Keratinocyte (primary cell): ENCODE data around the gene SCFD2. TPM values are rescaled to one million over a fixed set of nuclear protein-coding genes. Genes with fewer than 3 reads are reported as not detected.
A peak's percentile ranks its signal among the peaks of the same experiment; 100 is the strongest.

ENCODE experiments used
- DNase-seq: peaks from one replicate; pipeline ENCODE4 v3.0.0-alpha.2; 2011; ENCODE audit warnings: low read depth, missing footprints, low spot score
- FAIRE-seq: peaks from 2 replicates; lab custom pipeline; 2011; peaks lifted over from hg19 to GRCh38; lab: Jason Lieb, UNC
- H2AFZ ChIP-seq: 2 replicates; pipeline ENCODE4 v1.6.0; 2012; ENCODE audit warnings: low read length, control low read depth, inconsistent platforms; ENCODE audit not compliant: control insufficient read depth
- H3K27ac ChIP-seq: 2 replicates; pipeline ENCODE4 v1.5.1; 2011; ENCODE audit warnings: low read length; ENCODE audit not compliant: control insufficient read depth, insufficient read depth
- H3K27me3 ChIP-seq: 3 replicates; pipeline ENCODE4 v1.6.0; 2011; ENCODE audit warnings: low read length; ENCODE audit not compliant: control insufficient read depth, insufficient read depth; ENCODE audit errors: extremely low read depth
- H3K36me3 ChIP-seq, 2 experiments: 2 replicates in 1 of 2; 3 replicates in 1 of 2; pipeline ENCODE4 v1.5.1; 2011; ENCODE audit warnings: low read length in 2 of 2, mild to moderate bottlenecking in 1 of 2; ENCODE audit not compliant: control insufficient read depth in 2 of 2, insufficient read depth in 2 of 2; ENCODE audit errors: extremely low read depth in 1 of 2
- H3K4me1 ChIP-seq: 3 replicates; pipeline ENCODE4 v1.5.1; 2011; ENCODE audit warnings: low read length; ENCODE audit not compliant: control insufficient read depth, insufficient read depth; ENCODE audit errors: extremely low read depth
- H3K4me2 ChIP-seq: 3 replicates; pipeline ENCODE4 v1.6.0; 2011; ENCODE audit warnings: low read depth, low read length; ENCODE audit not compliant: control insufficient read depth, insufficient read depth; ENCODE audit errors: extremely low read depth
- H3K4me3 ChIP-seq, 3 experiments: fragments of 200-600 bp in 1 of 3; sonication (generic) in 1 of 3; 2 replicates in 2 of 3; 3 replicates in 1 of 3; pipeline ENCODE4 v1.5.1; 2011 to 2016; ENCODE audit warnings: low read length in 3 of 3, mild to moderate bottlenecking in 3 of 3, control low read depth in 2 of 3, inconsistent platforms in 1 of 3, low read depth in 1 of 3, mixed read lengths in 1 of 3, mixed run types in 1 of 3, moderate library complexity in 1 of 3; ENCODE audit not compliant: control insufficient read depth in 2 of 3, insufficient read depth in 2 of 3; ENCODE audit errors: extremely low read depth in 1 of 3
- H3K79me2 ChIP-seq: 2 replicates; pipeline ENCODE4 v1.6.0; 2012; ENCODE audit warnings: low read length; ENCODE audit not compliant: control insufficient read depth, insufficient read depth
- H3K9ac ChIP-seq: 3 replicates; pipeline ENCODE4 v1.6.0; 2011; ENCODE audit warnings: low read length; ENCODE audit not compliant: control insufficient read depth, insufficient read depth; ENCODE audit errors: extremely low read depth
- H3K9me1 ChIP-seq: 3 replicates; pipeline ENCODE4 v1.6.0; 2011; ENCODE audit warnings: low read length; ENCODE audit not compliant: control insufficient read depth, insufficient read depth; ENCODE audit errors: extremely low read depth
- H3K9me3 ChIP-seq: 2 replicates; pipeline ENCODE4 v1.5.1; 2012; ENCODE audit warnings: low read depth, low read length; ENCODE audit not compliant: control insufficient read depth
- H4K20me1 ChIP-seq: 3 replicates; pipeline ENCODE4 v1.6.0; 2011; ENCODE audit warnings: low read length; ENCODE audit not compliant: control insufficient read depth, insufficient read depth; ENCODE audit errors: extremely low read depth
- EZH2 ChIP-seq: IDR thresholded peaks from one replicate; pipeline ENCODE4 v1.6.1; 2012; ENCODE audit warnings: inconsistent platforms, mild to moderate bottlenecking, low read length, moderate library complexity
- dilution Hi-C: fragments of 300-500 bp; cut with MboI; formaldehyde crosslinking; loops from one replicate; pipeline ENCODE4 v1.7.0; 2020; ENCODE audit warnings: low sequenced_read_pairs; ENCODE audit not compliant: extremely low pct_ligation_motif_present
- polyA plus RNA-seq, 5 experiments: library from polyadenylated mRNA; depleted of rRNA in 3 of 5; stranded (reverse) in 3 of 5; stranded (forward) in 1 of 5; unstranded in 1 of 5; fragments of >200 nt; gene quantifications; 1 replicate in 1 of 5; 2 replicates in 3 of 5; 3 replicates in 1 of 5; pipeline versions ENCODE4 v1.2.1 to v1.2.3, GENCODE V29; 2011 to 2012; ENCODE audit warnings: missing spikeins in 2 of 5, low read depth in 1 of 5, low replicate concordance in 1 of 5
- TF ChIP-seq, protein P1 (sequence below), 3 experiments: IDR thresholded peaks in 1 of 3; conservative IDR thresholded peaks in 1 of 3; optimal IDR thresholded peaks in 1 of 3; 2 replicates in 2 of 3; 3 replicates in 1 of 3; pipeline versions ENCODE3 to v1.5.1; 2011; ENCODE audit warnings: low read length in 3 of 3, mild to moderate bottlenecking in 3 of 3, moderate library complexity in 2 of 3, control low read depth in 1 of 3, inconsistent platforms in 1 of 3; ENCODE audit not compliant: insufficient read depth in 2 of 3; ENCODE audit errors: extremely low read depth in 1 of 3

The SCFD2 gene
- polyA plus RNA-seq, 1 donor (not counting 4 experiments of a cell fraction or from before 2014, with no cell fraction given) = 13.9 TPM

DNA sequence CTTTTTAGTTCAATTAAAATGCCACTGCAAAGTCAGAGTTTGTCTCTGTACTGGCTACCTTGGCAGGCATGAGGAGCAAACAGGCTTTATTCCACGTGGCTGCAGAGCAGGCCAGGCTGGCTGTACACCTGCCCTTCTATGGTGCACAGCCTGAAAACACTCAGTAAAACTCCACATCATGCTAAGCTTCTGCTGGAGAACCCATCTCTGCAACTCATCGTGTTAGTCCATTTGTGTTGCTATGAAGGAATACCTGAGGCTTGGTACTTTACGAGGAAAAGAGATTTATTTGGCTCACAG lies 214.4 kb downstream of the SCFD2 start:
- TF ChIP-seq, protein P1, sequence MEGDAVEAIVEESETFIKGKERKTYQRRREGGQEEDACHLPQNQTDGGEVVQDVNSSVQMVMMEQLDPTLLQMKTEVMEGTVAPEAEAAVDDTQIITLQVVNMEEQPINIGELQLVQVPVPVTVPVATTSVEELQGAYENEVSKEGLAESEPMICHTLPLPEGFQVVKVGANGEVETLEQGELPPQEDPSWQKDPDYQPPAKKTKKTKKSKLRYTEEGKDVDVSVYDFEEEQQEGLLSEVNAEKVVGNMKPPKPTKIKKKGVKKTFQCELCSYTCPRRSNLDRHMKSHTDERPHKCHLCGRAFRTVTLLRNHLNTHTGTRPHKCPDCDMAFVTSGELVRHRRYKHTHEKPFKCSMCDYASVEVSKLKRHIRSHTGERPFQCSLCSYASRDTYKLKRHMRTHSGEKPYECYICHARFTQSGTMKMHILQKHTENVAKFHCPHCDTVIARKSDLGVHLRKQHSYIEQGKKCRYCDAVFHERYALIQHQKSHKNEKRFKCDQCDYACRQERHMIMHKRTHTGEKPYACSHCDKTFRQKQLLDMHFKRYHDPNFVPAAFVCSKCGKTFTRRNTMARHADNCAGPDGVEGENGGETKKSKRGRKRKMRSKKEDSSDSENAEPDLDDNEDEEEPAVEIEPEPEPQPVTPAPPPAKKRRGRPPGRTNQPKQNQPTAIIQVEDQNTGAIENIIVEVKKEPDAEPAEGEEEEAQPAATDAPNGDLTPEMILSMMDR (optimal IDR thresholded peaks at IDR 0.05 in 1 of 3, IDR thresholded peaks at IDR 0.05 in 1 of 3, conservative IDR thresholded peaks at IDR 0.05 in 1 of 3; ENCODE audit: extremely low read depth in 1 of 3, insufficient read depth in 2 of 3, low read length in 3 of 3) = no peak
- no peak for TF ChIP-seq EZH2

DNA sequence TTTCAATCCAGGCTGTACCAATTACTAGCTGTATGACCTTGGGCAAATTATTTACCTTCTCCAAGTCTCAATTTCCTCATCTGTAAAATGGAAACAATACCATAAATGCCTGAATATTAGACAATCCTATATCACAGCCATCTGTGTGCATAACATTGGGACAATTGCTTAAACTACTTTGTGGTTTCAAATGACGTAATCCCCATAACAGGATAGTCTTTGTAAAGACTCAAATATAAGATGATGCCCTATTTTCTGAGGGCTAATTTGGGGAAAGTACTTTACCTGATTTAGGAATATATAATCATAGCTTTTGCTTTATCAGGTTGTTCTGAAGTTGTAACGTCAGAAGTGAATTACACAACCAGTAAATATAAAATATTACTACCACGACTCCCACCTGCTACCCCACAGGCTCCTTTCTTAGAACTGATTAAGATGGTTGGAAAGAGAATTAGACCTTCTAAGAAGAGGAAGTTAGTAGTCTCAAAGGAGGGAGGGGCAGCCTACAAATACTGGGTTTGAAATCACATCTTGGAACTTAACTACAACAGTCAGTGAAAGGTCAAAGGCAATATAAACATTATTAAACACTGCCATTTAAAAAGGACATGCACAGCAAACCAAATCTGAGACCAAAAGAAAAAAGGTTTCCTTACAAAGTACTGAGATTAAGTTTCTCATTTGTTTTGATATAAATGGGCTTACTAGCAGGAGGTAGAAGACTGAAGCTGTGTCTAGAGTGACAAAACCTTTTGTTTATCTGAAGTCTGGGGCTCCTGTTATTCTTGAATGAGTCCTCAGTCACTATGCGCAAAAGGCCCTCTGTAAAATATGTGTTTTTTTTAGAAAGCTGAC lies 215.0 kb downstream of the SCFD2 start:
- no peaks in the 10 kb centered on the region for H3K4me1 ChIP-seq
- H3K27me3 ChIP-seq = no peaks in the 10 kb centered on the region
- no peak overlapping the region for H3K27ac ChIP-seq
- no peak overlapping the region for H3K4me2 ChIP-seq
- H3K79me2 ChIP-seq = no peaks in the 10 kb centered on the region
- no peaks in the 10 kb centered on the region for H3K36me3 ChIP-seq
- H2AFZ ChIP-seq = no peak overlapping the region
- H3K9me3 ChIP-seq = no peaks in the 10 kb centered on the region
- H4K20me1 ChIP-seq = no peaks in the 10 kb centered on the region
- DNase-seq (no peak), FAIRE-seq (no peak)
- dilution Hi-C loops = no loop called here
- no peaks in the 10 kb centered on the region for H3K9me1 ChIP-seq
- TF ChIP-seq, protein P1 (optimal IDR thresholded peaks at IDR 0.05 in 1 of 3, IDR thresholded peaks at IDR 0.05 in 1 of 3, conservative IDR thresholded peaks at IDR 0.05 in 1 of 3; ENCODE audit: extremely low read depth in 1 of 3, insufficient read depth in 2 of 3, low read length in 3 of 3) = no peak
- no peak for TF ChIP-seq EZH2
- no peak overlapping the region for H3K4me3 ChIP-seq
- H3K9ac ChIP-seq = no peak overlapping the region

More for the DNA sequence above, 214.4 kb downstream of the SCFD2 start:
- FAIRE-seq (peak; percentile 17), DNase-seq (no peak)
- dilution Hi-C loops = no loop called here
- H3K9me1 ChIP-seq = no peaks in the 10 kb centered on the region
- no peak overlapping the region for H3K27ac ChIP-seq
- no peaks in the 10 kb centered on the region for H3K36me3 ChIP-seq
- H3K4me1 ChIP-seq = no peaks in the 10 kb centered on the region
- no peak overlapping the region for H3K9ac ChIP-seq
- H4K20me1 ChIP-seq = no peaks in the 10 kb centered on the region
- H2AFZ ChIP-seq = no peak overlapping the region
- no peak overlapping the region for H3K4me2 ChIP-seq
- no peaks in the 10 kb centered on the region for H3K9me3 ChIP-seq
- H3K27me3 ChIP-seq = no peaks in the 10 kb centered on the region
- no peaks in the 10 kb centered on the region for H3K79me2 ChIP-seq
- H3K4me3 ChIP-seq = no peak overlapping the region
